ENCODE results near the gene ARL5B.
A peak's percentile ranks its signal among the peaks of the same experiment; 100 is the strongest.
"Not testable (repeated sequence)": the region's sequence is repeated elsewhere in the genome, so short reads cannot be mapped to it uniquely, and the experiment has no call there.

Gene ARL5B, protein sequence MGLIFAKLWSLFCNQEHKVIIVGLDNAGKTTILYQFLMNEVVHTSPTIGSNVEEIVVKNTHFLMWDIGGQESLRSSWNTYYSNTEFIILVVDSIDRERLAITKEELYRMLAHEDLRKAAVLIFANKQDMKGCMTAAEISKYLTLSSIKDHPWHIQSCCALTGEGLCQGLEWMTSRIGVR

DNA sequence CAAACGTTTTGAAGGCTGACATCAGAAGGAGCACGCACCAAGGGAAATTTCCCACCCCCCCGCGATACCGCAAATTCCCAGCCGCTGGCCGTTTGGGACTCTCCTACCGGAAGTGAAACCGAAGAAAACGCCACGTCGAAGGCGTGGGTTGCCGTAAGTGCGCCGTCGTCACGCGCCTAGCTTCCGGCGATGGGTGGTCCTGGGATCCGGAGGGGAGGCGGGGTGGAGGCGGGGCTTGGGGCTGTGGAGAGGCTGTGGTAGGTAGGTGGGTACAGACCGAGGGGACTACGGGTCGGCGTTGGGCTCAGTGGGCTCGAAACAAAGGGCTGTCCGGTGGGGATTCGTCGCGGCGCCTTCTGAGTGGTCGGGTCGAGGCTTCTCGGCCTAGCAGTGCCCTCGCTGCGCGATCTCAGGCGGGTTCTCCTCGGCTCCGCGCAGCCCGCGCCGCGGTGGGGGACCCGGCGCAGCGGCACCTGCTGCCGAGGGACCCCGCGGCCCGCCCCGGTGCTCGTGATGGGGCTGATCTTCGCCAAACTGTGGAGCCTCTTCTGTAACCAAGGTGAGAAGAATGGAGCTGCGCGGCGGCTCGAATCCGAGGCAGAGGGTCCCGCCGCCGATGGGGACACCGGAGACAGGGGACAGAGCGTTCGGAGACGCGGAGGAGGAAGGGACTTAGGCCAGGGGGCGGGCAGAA is at the start of gene ARL5B:
TSS of gene ARL5B (plus strand) at position 307 of the 694 bp plus-strand sequence. CDS start at position 514, 207 bp downstream.
- peak; percentile 95 for DNase-seq (ENCODE audit: low spot score)

DNA sequence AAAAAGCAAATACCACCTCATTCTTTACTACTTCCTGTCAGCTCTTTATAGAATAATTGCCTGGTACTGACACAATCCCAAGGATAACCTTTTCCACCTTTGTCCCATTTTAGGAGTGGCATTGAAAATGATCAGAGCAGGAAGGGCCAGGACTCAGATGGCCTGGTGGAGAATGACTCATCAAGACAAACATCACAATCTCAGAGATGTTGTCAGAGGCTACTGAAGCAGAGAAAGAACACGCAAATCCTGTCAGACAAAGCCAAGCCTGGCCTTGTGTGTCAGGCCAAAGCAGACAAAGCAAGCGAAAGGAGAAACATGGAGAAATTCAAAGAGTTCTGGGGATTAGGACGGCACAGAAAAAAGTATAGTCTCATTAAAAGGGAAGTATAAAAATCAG is 48.7 kb upstream of the ARL5B start:
- peak; percentile 16 for DNase-seq (ENCODE audit: low spot score)

DNA sequence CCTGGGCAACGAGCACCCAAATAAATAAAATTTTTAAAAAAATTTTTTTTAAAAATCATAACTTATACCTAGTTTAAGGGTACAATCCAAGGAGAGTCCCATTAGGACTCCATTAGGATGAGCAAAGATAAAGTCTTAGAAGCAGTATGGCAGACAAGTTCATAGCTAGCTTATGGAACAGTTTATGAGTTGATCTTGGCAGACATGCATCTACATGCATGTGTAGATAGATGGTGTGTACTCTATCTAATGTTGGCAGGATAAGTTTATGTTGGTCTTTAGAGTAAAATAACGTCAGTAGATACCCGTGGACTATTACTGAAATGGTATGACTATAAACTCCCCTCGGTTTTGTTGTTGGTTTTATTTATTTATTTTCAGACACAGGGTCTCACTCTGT is 48.1 kb upstream of the ARL5B start:
- DNase-seq (ENCODE audit: low spot score): no peak

DNA sequence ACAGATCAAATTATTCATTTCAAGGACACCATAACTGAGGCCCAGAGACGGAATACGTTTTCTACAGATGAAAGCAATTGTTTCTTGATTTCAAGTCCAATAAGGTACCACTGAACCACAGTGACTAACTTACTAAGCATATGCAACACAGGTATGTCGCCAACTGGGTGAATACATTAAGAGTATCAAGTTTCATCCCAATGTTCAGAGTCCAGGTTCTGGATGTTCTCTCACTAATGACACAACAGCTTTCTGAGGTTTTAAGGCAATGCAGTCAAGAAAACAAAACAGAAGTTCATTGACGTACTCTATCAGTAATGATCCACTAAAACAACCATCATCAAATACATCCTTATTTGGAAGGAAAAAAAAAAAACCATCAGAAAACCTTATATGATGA is 43.6 kb upstream of the ARL5B start:
- DNase-seq (ENCODE audit: low spot score): no peak

DNA sequence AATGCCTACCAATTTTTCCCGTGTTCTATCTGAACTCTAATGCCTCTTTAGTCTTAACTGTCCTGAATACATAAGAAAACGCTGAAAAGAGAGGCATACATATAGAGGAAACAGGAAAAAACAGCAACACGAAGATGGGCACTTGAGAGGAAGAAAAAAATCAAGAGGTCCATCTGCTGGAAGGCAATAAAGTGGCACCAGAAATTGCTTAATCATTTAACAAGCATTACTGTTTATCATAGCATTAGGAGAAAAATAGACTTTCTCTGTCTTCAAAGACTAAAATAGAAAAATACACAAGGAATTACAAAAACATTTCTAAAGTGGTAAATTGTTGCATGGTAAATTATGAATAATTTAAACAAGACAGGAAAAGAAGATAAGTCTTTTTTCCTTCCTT is 42.9 kb upstream of the ARL5B start:
- DNase-seq (ENCODE audit: low spot score): no peak

DNA sequence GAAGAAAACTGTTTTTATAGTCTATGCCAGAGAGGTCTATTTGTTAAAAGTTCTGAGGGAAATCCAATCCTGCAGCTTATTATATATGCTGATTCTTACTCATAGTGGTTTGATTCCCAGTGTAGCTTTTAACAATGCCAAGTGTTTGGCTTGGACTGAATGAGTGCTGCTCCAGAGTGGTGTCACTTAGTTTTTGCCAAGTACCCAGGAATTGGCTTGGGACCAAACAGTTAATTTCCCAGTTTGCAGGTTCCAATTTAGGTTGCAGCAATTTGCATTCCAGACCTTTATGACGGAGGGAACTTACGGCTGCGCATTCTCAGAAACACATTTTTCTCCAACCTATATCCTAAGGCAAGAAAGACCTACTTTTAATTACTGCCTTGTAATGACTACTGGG is 40.2 kb upstream of the ARL5B start:
- no peak for DNase-seq (ENCODE audit: low spot score)

DNA sequence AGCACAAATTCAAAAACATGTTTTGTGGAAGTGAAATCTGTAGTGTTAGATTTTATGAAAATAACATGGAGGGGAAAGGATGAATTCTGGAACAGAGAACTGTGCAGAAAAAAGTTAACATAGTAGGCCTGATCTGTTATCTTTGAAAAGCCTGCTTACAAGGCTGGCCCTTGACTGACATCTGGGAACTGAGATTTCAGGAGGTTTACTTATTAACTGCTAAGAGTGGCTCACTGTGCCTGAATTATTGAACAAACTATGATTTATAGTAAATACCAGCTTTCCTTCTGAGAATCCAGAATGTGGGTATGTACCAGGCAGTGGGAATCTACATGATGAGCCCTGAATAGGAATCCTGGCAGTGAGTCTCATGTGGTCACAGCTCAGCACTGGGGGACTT is 38.4 kb upstream of the ARL5B start:
- no peak for DNase-seq (ENCODE audit: low spot score)

DNA sequence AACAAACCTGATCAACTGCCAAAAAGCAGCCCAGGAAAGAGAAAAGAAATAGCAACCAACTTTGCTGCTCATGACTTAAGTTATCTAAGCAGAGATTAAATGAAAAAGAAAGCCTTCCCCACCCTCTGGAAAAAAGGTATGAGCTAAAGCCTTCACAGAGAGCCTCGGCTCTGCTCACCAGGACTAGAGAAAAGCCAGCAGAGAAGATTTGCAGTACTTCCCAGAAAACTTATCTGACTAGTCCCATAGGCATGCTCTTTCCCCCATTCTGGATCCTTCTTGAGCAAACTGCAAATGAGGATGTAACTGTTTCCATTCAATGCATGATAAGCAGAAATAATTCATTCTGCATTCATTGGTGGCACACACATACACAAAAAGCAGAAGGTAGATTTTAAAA is 35.6 kb upstream of the ARL5B start:
- DNase-seq (ENCODE audit: low spot score): not testable (repeated sequence)

DNA sequence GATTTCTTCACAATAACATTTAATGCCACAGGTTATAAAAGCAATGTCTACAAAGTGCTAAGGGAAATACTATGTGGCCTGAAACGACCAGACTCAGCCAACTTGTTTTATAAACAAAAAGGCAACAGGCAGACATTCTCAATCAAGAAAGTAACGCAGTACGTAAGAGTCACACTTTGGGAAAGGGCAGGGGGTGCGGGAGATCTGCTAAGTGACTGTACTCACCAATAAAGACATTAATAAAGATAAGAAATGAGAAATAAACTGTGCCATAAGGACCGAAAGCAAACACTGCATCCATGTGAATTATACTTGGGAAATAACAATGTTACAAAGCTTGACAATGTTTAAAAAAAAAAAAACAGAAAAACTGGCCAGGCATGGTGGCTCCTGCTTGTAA is 33.3 kb upstream of the ARL5B start:
- DNase-seq (ENCODE audit: low spot score): no peak

DNA sequence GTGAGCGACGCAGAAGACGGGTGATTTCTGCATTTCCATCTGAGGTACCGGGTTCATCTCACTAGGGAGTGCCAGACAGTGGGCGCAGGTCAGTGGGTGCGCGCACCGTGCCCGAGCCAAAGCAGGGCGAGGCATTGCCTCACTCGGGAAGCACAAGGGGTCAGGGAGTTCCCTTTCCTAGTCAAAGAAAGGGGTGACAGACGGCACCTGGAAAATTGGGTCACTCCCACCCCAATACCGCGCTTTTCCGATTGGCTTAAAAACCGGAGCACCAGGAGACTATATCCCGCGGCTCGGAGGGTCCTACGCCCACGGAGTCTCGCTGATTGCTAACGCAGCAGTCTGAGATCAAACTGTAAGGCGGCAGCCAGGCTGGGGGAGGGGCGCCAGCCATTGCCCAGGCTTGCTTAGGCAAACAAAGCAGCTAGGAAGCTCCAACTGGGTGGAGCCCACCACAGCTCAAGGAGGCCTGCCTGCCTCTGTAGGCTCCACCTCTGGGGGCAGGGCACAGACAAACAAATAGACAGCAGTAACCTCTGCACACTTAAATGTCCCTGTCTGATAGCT is 31.7 kb upstream of the ARL5B start:
- not testable (repeated sequence) for DNase-seq (ENCODE audit: low spot score)

DNA sequence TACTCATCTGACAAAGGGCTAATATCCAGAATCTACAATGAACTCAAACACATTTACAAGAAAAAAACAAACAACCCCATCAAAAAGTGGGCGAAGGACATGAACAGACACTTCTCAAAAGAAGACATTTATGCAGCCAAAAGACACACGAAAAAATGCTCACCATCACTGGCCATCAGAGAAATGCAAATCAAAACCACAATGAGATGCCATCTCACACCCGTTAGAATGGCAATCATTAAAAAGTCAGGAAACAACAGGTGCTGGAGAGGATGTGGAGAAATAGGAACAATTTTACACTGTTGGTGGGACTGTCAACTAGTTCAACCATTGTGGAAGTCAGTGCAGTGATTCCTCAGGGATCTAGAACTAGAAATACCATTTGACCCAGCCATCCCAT is 26.7 kb upstream of the ARL5B start:
- DNase-seq (ENCODE audit: low spot score): not testable (repeated sequence)

DNA sequence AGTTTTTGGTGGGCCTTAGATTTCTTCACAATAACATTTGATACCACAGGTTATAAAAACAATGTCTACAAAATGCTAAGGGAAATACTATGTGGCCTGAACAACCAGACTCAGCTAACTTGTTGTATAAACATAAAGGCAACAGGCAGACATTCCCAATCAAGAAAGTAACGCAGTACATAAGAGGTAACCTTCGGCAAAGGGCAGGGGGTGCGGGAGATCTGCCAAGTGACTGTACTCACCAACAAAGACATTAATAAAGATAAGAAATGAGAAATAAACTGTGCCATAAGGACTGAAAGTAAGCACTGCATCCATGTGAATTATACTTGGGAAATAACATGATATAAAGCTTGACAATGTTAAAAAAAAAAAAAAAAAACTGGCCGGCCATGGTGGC is 23.2 kb upstream of the ARL5B start:
- no peak for DNase-seq (ENCODE audit: low spot score)

DNA sequence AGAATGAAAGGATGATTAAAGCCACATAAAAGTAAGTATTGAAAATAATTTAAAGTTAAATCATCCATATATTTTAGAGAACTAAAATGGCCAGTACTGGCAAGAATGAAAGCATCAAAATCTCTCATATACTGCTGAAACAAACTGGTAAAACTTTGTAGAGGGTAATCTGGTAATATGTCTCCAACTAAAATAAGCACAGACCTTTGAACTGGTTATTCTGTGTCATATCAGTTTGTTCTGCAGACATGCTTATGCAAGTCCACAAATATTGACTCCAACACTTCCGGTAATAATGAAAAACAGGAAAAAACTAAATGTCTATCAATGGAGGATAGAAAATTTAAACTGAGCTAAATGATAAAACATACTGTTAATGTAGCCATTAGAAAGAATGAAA is 21.8 kb upstream of the ARL5B start:
- DNase-seq (ENCODE audit: low spot score): not testable (repeated sequence)

DNA sequence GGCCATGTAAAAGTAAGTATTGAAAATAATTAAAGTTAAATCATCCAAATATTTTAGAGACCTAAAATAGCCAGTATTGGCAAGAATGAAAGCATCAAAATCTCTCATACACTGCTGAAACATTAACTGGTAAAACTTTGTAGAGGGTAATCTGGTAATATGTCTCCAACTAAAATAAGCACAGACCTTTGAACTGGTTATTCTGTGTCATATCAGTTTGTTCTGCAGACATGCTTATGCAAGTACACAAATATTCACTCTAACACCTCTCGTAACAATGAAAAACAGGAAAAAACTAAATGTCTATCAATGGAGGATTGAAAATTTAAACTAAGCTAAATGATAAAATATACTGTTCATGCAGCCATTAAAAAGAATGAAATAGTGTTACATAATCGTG is 19.5 kb upstream of the ARL5B start:
- DNase-seq (ENCODE audit: low spot score): not testable (repeated sequence)

DNA sequence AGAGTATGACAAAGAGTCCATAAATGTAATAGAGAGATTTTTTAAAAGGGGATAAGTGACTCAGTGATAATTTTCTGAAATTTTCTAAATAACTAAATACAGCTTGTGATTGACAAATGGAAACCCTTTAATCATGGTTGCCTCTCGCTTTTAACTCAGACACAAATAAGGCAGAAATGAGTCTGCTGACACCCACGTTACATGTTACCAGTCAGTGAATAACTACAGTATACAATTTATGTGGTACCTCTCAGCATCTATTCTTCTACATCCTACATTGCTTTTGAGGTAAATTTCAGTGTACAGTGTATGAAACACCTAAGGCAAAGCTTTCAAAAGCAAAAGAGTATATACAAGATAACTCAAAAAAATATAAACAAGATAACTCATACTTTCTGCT is 12.1 kb upstream of the ARL5B start:
- DNase-seq (ENCODE audit: low spot score): no peak

DNA sequence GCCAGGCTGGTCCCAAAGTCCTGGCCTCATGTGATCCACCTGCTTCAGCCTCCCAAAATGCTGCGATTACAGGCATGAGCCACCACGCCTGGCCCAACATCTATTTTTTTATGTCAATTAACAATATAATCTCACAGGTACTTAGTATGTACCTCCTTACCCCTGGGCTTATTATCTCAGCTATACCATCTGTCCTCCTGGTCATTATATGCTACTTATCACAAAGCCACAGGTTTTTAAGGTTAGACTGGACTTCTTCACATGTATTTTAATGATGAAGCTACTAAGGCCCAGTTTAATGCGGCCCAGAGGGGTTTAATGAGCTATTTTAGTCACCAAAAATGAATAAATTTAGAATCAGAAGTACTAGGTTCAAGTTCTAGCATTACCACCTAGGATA is 11.3 kb upstream of the ARL5B start:
- no peak for DNase-seq (ENCODE audit: low spot score)

DNA sequence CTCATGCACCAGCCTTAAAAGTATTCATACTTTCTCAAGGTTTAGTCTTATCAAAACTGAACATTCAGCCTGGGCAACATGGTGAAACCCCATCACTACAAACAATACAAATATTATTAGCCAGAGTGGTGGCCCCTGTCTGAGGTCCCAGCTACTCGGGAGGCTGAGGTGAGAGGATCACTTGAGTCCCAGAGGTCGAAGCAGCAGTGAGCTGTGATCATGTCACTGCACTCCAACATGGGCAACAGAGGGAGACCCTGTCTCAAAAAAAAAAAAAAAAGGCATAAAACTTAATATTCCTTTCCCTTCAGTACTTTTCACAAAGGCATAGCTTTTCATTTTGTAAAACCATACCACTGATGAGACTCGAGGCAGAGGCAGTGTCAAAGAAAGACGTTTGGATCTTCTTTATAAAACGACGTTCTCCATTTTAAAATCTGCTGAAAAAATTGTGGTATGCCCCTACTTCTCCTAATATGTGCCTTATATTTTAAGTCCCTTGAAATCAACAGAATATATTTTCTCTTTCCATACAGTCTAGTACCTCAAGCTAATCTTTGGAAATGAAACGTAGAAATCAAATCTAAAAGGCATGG is 9.8 kb upstream of the ARL5B start:
- no peak for DNase-seq (ENCODE audit: low spot score)

DNA sequence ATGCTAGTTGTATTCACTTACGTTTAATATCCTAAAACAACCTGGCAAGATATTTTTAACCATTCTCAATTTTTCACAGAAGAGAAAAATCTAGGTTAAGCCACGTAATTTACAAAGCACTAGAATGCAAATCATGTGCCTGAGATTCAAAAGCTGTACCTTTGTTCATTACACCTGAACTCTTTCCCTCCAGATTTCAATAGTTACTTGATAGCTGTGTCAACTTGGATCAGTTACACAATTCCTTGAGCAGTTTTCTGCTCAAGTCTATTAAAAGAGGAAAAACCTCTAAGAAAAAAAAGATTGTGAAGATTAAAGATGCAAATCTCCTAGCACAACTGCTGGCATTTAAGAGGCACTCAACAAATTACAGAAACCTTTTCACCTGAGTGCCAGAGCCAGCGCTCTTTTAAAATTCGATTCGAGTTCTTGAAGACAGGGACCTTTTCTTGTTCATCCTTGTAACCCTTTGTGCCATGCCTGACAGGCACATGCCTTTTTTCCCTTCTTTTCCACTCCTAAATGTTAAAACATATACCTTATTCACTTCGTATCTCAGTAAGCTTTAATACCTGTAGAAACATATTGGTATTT is 8.7 kb upstream of the ARL5B start:
- no peak for DNase-seq (ENCODE audit: low spot score)

DNA sequence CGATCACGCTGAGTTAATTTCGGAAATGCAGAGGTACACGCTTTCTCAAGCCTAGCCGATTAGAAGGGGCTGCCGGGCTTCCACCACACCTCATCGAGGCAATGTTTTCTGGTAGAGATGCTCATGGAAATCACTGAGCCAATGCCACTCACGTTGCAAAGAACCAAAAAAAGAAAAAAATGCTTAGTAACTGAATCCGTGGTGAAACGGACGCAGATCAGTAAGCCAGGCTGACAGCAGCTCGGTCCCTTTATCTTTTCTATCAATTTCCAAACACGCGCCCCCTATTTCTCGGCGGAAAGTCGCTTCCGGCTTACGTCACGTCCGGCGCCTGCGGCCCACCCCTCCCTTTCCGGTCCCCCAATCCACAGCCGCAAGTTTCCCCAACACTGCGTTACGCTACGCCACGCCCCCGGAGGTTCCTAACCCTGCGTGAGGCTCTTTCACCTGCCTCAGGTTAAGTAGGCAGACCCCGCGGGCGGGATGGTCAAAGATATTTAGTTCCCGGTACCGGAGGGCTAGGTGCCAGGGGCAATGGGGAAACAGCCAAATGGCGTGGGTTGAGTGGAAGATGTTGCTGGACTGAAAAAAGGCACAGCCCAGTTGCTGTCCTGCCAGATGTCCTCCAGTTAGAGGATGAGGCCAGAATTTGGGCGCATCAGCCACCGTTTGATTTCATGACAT is 7.8 kb upstream of the ARL5B start, which contains the start of gene NSUN6:
TSS of gene NSUN6 (minus strand) at position 264 of the 684 bp plus-strand sequence. CDS start 384 bp downstream, outside the sequence.
- peak; percentile 86 for DNase-seq (ENCODE audit: low spot score)

DNA sequence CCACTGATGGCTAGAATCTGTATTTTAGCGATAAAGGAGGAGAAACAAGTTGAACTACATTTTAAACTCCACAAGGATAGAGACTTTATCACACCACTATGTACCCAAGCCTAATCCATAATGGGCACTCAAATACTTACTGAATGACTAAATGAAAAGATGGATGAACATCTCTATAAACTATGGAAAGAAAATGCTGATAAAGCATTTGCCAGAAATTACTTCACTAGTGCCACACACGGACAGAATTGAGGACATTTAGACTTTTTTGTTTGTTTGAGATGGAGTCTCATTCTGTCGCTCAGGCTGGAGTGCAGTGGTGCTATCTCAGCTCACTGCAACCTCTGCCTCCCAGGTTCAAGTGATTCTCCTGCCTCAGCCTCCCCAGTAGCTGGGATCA is 6.1 kb upstream of the ARL5B start:
- DNase-seq (ENCODE audit: low spot score): no peak

DNA sequence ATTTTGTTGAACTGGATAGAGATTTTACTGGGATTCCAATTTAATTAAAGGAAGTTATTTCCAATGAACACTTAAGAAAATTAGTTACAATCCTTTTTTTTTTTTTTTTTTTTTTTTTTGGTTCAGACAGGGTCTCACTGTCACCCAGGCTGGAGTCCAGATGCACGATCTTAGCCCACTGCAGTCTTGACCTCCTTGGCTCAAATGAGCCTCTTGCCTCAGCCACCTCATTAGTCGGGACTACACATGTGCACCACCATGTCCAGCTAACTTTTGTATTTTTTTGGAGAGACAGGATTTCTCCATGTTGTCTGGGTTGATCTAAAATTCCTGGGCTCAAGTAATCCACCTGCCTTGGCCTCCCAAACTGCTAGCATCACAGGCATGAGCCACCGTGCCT is 2.5 kb upstream of the ARL5B start:
- DNase-seq (ENCODE audit: low spot score): no peak

All from iPS-NIHi11 (cell line).